ENCODE data around the gene OTX1.

DNA sequence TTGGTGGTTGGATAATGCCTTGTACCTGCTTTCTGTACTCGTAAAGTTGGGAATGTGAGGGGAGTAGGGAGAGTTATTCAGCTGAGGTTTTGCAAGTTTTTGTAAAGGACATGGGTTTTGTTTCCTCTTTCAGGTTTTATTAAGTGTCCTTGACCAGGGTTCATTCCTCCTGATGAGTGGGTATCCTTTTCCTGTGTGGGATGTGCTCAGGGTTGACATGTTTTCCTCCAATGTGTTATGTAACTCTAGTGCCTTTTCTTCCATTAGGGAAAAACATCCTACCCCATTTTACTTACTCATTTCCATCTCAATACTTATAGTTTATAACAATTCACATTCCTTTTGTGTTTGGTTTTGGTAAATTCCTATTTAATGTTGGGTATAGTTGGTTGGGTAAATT lies 48.4 kb downstream of the OTX1 start:
- TF ChIP-seq CTCF (conservative IDR thresholded peaks at IDR 0.05; ENCODE audit: low read length) (no peak), EZH2phosphoT487 (IDR thresholded peaks at IDR 0.05; ENCODE audit: borderline replicate concordance, low read depth, low read length) (no peak)
